Measurements from ENCODE around the gene OR52E5.

Gene OR52E5

DNA sequence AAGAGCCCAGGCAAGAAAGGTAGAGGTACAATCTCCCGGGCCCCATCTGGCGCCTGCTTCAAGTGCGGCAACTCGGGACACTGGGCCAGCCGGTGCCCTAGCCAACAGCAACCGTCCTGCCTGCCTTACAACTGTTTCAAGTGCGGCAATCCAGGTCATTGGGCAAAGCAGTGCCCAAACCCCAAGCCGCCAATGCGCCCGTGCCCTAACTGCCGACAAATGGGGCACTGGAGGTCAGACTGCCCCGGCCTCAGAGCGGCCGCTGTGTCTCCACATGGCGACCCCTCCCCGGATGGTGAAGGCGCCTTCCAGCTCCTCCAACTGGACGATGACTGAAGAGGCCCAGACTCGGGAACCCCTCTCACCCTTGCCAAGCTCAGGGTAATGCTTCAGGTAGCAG is 37.6 kb downstream of the OR52E5 start:
- TF ChIP-seq, protein P1, sequence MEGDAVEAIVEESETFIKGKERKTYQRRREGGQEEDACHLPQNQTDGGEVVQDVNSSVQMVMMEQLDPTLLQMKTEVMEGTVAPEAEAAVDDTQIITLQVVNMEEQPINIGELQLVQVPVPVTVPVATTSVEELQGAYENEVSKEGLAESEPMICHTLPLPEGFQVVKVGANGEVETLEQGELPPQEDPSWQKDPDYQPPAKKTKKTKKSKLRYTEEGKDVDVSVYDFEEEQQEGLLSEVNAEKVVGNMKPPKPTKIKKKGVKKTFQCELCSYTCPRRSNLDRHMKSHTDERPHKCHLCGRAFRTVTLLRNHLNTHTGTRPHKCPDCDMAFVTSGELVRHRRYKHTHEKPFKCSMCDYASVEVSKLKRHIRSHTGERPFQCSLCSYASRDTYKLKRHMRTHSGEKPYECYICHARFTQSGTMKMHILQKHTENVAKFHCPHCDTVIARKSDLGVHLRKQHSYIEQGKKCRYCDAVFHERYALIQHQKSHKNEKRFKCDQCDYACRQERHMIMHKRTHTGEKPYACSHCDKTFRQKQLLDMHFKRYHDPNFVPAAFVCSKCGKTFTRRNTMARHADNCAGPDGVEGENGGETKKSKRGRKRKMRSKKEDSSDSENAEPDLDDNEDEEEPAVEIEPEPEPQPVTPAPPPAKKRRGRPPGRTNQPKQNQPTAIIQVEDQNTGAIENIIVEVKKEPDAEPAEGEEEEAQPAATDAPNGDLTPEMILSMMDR (IDR thresholded peaks at IDR 0.05; ENCODE audit: low read depth, low read length, missing control alignments), result no peak
- no peak overlapping the region for H3K4me3 ChIP-seq (ENCODE audit: low read depth, low read length)
- DNase-seq (ENCODE audit: low read depth), result no peak

GRCh38 chr11:5931061-5931460 is 38.1 kb downstream of the OR52E5 start:
- DNase-seq (ENCODE audit: low read depth), result no peak
- TF ChIP-seq, protein P1 (IDR thresholded peaks at IDR 0.05; ENCODE audit: low read depth, low read length, missing control alignments), result no peak
- H3K4me3 ChIP-seq (ENCODE audit: low read depth, low read length), result no peak overlapping the region

DNA sequence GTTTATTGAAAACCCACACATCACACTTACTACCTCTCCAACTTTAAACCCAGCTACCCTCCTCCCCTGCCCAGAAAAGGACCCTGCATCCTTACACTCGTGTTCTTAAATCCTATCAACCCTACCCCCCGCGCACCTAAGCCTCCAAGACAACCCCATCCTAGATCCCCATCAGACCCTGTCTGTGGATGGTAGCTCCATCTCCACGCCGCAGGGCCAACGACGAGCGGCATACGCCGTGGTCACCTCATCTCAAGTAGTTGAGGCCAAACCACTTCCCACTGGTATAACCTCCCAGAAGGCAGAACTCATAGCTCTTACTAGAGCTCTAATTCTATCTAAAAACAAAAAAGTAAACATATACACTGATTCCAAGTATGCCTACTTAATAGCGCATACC is 39.7 kb downstream of the OR52E5 start:
- TF ChIP-seq, protein P1 (IDR thresholded peaks at IDR 0.05; ENCODE audit: low read depth, low read length, missing control alignments), result no peak
- no peak overlapping the region for H3K4me3 ChIP-seq (ENCODE audit: low read depth, low read length)
- DNase-seq (ENCODE audit: low read depth), result no peak

GRCh38 chr11:5933116-5933515 is 40.1 kb downstream of the OR52E5 start:
- H3K4me3 ChIP-seq (ENCODE audit: low read depth, low read length), result no peak overlapping the region
- DNase-seq (ENCODE audit: low read depth), result no peak
- TF ChIP-seq, protein P1 (IDR thresholded peaks at IDR 0.05; ENCODE audit: low read depth, low read length, missing control alignments), result no peak

DNA sequence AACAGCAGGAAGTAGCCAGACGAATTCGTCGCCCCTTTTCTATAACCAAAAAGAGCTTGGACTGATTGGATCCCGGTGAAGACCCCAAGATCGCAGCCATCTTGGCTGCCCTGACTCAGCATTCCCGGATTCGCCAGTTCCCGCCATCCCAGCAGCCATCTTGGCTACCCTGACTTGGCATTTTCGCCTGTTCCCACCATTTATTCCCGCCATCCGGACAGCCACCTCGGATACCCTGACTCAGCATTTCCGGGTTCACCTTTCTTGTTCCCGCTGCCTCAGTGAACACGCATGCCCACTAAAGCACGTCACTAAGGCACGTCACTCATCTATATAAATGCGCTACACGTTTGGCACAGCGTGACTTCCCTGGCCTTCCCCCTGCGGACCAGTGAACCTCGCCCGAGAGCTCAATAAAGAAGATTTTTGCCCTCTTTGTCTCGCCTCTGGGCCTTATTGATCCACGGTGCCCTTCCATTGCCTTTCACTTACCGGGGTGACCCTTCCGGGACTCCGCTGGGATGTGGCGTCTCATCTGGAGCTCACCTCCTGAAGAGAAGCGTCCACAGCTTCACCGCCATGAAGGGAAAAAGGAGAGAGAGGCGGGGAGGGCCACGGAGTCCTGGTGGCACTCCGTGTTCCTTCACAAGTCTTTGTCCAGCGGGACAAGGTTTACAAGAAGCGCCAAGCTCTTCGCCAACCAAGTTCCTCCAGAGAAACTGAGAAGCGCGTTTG is 45.0 kb downstream of the OR52E5 start:
- H3K4me3 ChIP-seq (ENCODE audit: low read depth, low read length), result no peak overlapping the region
- no peak for DNase-seq (ENCODE audit: low read depth)
- TF ChIP-seq, protein P1 (IDR thresholded peaks at IDR 0.05; ENCODE audit: low read depth, low read length, missing control alignments), result no peak

GRCh38 chr11:5938603-5938965 is 45.6 kb downstream of the OR52E5 start:
- H3K4me3 ChIP-seq (ENCODE audit: low read depth, low read length), result no peak overlapping the region
- TF ChIP-seq, protein P1 (IDR thresholded peaks at IDR 0.05; ENCODE audit: low read depth, low read length, missing control alignments), result no peak
- DNase-seq (ENCODE audit: low read depth), result no peak

- H3K4me3 ChIP-seq (ENCODE audit: low read depth, low read length), result no peak overlapping the region
- no peak for DNase-seq (ENCODE audit: low read depth)
- TF ChIP-seq, protein P1 (IDR thresholded peaks at IDR 0.05; ENCODE audit: low read depth, low read length, missing control alignments), result no peak
Observed at GRCh38 chr11:5940748-5941147, 47.7 kb downstream of the OR52E5 start.

Measured in GM12864 (cell line).